ENCODE results near the gene TMEM72.

- no peak for TF ChIP-seq GATA3 (IDR thresholded peaks at IDR 0.05; ENCODE audit: low read depth, low read length)
- TF ChIP-seq GATA2 (IDR thresholded peaks at IDR 0.05; ENCODE audit: low read depth, low read length) = no peak
Measured at GRCh38 chr10:44911951-44912350, 814 bp downstream of the TMEM72 start.

Measured in SH-SY5Y (cell line).